Stimulated activated CD4-positive, alpha-beta T cell treated with anti-CD3 and anti-CD28 coated beads, Interleukin-4, amount 100 ng/mL, for 1 hour (primary cell): Measurements from ENCODE around the gene STK17A.
"Not testable (repeated sequence)": the region's sequence is repeated elsewhere in the genome, so short reads cannot be mapped to it uniquely, and the experiment has no call there.

Experiments
- DNase-seq: peaks from one replicate; pipeline ENCODE4 v3.0.0-alpha.2; 2020

STK17A gene

GRCh38 chr7:43660141-43660540 lies 77.2 kb downstream of the STK17A start:
- DNase-seq, result no peak

- DNase-seq, result no peak
Observed at GRCh38 chr7:43664681-43665080, 81.8 kb downstream of the STK17A start.

- DNase-seq, result no peak
Observed at GRCh38 chr7:43666938-43667337, 84.0 kb downstream of the STK17A start.

GRCh38 chr7:43668035-43668434 lies 85.1 kb downstream of the STK17A start:
- DNase-seq, result no peak

GRCh38 chr7:43669286-43670081 lies 86.6 kb downstream of the STK17A start:
- DNase-seq, result peak; percentile 69

GRCh38 chr7:43671521-43671920 lies 88.6 kb downstream of the STK17A start:
- DNase-seq, result no peak

GRCh38 chr7:43673243-43673976 lies 90.5 kb downstream of the STK17A start:
- DNase-seq, result not testable (repeated sequence)

- no peak for DNase-seq
Observed at GRCh38 chr7:43674559-43675436, 91.9 kb downstream of the STK17A start.
